T-helper 1 cell treated with Interleukin-12 subunit alpha and Interleukin-12 subunit beta and Interleukin-4 antibody, amounts not matched to agents 30 μg/mL and 1 μg/mL, for 36 hours (primary cell): ENCODE results near the gene IMPA2.
"Not testable (repeated sequence)": the region's sequence is repeated elsewhere in the genome, so short reads cannot be mapped to it uniquely, and the experiment has no call there.

Experiments used
- H3K27ac Mint-ChIP-seq: one replicate; pipeline ENCODE4 v1.8.0; 2021; ENCODE audit warnings: mild to moderate bottlenecking, mixed read lengths
- H3K27me3 Mint-ChIP-seq: one replicate; pipeline ENCODE4 v1.8.0; 2021; ENCODE audit warnings: low read depth, mixed read lengths
- H3K36me3 Mint-ChIP-seq: one replicate; pipeline ENCODE4 v1.8.0; 2021; ENCODE audit warnings: low read depth, mixed read lengths
- H3K4me1 Mint-ChIP-seq: one replicate; pipeline ENCODE4 v1.8.0; 2021; ENCODE audit warnings: low read depth, mixed read lengths
- H3K4me3 Mint-ChIP-seq: one replicate; pipeline ENCODE4 v1.8.0; 2021; ENCODE audit warnings: mild to moderate bottlenecking, moderate library complexity, mixed read lengths
- H3K9me3 Mint-ChIP-seq: one replicate; pipeline ENCODE4 v1.8.0; 2021; ENCODE audit warnings: mixed read lengths

The IMPA2 gene

DNA sequence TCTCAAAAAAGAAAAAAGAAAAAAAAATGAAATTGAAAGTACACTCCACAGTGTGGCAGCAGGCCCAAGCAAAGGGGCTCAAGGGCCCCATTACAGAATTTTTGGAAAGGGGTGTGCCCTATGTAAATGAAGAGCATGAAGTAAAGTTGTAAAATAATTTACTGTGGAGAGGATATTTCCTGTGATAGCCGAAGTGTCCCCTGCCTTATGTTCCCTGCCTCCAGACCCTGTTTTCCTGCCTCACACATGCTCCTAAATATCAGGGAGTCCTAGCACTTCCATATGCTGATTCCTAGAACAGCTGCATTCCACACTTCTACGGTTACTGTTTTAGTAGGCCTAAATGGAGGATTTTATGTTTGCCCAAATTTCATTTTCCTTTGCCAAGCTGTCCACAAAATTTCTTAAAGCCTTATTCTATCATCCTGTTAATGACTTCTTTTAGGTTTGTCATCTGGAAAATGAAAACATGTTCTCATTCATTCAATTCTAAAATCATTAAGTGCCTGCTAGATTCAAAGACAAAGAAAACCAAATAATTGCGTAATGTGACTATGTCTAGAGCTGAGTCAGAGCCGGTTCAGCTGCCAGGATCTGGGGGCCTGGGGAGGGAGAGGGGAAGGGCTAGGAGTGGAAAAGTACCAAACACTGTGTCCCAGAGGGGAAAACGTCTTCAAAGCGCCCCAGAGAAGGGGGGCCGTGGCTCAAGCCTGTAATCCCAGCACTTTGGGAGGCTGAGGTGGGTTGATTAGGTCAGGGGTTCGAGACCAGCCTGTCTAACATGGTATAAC is 25.9 kb upstream of the IMPA2 start:
- no peak overlapping the region for H3K27ac Mint-ChIP-seq
- H3K4me3 Mint-ChIP-seq, result no peak overlapping the region
- no peaks in the 10 kb centered on the region for H3K36me3 Mint-ChIP-seq

DNA sequence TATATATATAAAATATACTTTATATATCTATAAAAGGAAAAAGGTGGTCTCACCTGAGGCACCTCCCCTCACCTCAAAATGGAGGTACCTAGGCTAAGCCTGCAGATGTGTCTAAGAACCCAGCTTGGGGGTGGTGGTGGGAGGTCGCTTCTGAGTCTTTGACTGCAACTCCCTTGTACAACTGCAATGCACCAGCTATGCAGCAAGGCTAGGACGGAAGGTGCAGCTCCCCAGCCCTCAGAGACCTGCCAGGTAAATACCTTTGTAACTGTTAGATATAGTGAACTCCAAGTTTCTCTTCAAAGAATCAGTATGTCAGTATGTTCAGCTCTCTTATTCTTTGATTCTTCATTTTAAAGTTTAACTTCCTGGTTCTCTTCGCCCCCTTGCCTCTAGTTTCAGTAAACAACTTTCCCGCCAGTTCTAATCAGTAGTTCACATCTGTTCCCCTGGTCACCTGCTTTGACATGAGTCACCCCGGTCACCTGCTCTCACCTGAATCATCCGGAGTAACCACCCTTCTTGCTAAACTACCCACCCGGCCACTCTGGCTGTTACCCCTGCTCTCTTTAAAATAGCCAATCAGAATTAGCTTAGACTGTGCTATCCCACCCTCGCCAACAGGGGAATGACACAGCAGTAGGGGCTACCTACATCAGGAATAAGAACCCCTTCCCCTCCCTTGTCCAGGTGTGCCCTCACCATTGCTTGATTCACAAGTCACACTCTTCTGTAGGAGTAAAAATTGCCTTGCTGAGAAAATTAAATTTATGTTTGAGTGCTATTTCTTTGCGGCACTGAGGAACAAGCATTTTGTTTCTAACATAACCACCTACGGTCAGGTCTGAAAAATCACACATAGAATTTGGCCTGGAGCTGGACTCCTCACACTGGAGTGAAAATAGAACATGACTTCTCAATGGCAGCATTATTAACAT is 24.7 kb upstream of the IMPA2 start:
- Mint-ChIP-seq H3K36me3 (no peaks in the 10 kb centered on the region), H3K27ac (no peak overlapping the region), H3K4me1 (no peaks in the 10 kb centered on the region), H3K4me3 (no peak overlapping the region), H3K9me3 (peaks cover 15% of the 10 kb centered on the region), H3K27me3 (no peaks in the 10 kb centered on the region)

More for the DNA sequence above, 25.9 kb upstream of the IMPA2 start:
- no peaks in the 10 kb centered on the region for H3K27me3 Mint-ChIP-seq
- peaks cover 15% of the 10 kb centered on the region for H3K9me3 Mint-ChIP-seq
- no peaks in the 10 kb centered on the region for H3K4me1 Mint-ChIP-seq

DNA sequence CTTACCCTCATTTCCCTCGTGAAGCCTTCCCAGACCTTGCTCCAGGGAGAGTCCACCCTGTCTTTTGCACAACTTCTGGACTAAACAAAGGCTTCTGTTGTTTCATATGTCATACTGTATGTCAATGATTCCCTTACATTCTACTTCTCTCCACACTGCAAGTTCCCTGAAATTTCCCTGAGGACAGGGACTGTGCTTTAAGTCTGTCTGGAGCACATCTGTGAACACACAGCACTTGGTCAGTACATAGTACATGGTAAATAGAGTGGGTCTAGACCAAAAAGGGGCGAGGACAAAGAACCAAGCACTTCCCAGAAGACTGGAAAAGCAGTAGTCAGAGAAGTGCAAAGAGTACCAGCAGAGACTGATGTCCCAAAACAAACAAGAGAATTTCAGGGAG is 23.7 kb upstream of the IMPA2 start:
- no peaks in the 10 kb centered on the region for H3K4me1 Mint-ChIP-seq

GRCh38 chr18:11959651-11960050 is 21.7 kb upstream of the IMPA2 start:
- not testable (repeated sequence) for H3K4me1 Mint-ChIP-seq, H3K27ac Mint-ChIP-seq, H3K36me3 Mint-ChIP-seq, H3K27me3 Mint-ChIP-seq, H3K4me3 Mint-ChIP-seq
- H3K9me3 Mint-ChIP-seq, result peaks cover 15% of the 10 kb centered on the region

More for the DNA sequence above, 23.7 kb upstream of the IMPA2 start:
- peaks cover 15% of the 10 kb centered on the region for H3K9me3 Mint-ChIP-seq
- H3K36me3 Mint-ChIP-seq, result no peaks in the 10 kb centered on the region
- H3K4me3 Mint-ChIP-seq, result no peak overlapping the region
- H3K27me3 Mint-ChIP-seq, result peaks cover 2% of the 10 kb centered on the region
- no peak overlapping the region for H3K27ac Mint-ChIP-seq

DNA sequence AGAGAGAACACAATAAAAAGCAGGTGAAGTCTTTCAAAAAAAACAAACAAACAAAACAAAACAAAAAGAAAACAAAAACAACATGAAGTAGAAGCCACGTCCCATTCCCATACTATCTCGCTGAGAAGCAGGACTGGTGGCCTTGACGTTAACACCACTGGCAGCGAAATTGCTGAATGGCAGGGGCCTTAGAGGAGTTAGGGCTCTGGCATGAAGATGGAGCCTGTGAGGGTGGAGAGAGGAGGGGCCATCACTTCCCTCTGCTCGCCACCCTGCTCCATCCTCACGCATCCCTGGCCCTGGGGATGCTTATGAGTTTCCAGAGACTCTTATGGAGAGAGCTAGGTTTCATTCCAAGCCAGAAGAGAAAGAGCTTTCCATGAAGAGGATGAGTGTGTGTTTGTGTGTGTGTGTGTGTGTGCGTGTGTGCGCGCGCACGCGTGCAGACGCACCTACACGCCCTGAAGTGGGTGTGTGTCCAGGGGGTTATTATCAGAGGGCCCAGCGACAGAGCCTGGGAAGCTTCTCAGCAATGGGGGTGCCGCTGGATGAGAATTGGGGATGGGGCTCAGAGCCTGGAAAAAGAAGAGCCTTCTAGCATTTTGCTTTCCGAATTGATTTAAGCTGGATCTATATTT is 20.4 kb upstream of the IMPA2 start:
- H3K4me3 Mint-ChIP-seq, result no peak overlapping the region
- no peaks in the 10 kb centered on the region for H3K4me1 Mint-ChIP-seq
- no peak overlapping the region for H3K27ac Mint-ChIP-seq
- peaks cover 3% of the 10 kb centered on the region for H3K27me3 Mint-ChIP-seq
- peaks cover 15% of the 10 kb centered on the region for H3K9me3 Mint-ChIP-seq
- no peaks in the 10 kb centered on the region for H3K36me3 Mint-ChIP-seq

GRCh38 chr18:11962597-11962996 is 18.7 kb upstream of the IMPA2 start:
- no peaks in the 10 kb centered on the region for H3K4me1 Mint-ChIP-seq
- no peaks in the 10 kb centered on the region for H3K36me3 Mint-ChIP-seq
- peaks cover 3% of the 10 kb centered on the region for H3K27me3 Mint-ChIP-seq
- no peak overlapping the region for H3K4me3 Mint-ChIP-seq
- H3K27ac Mint-ChIP-seq, result no peak overlapping the region
- peaks cover 3% of the 10 kb centered on the region for H3K9me3 Mint-ChIP-seq

- Mint-ChIP-seq H3K9me3 (no peaks in the 10 kb centered on the region), H3K27ac (no peak overlapping the region), H3K4me3 (no peak overlapping the region), H3K27me3 (peaks cover 3% of the 10 kb centered on the region), H3K36me3 (no peaks in the 10 kb centered on the region), H3K4me1 (no peaks in the 10 kb centered on the region)
Observed at GRCh38 chr18:11963991-11964484, 17.3 kb upstream of the IMPA2 start.

- no peak overlapping the region for H3K4me3 Mint-ChIP-seq
- no peaks in the 10 kb centered on the region for H3K27me3 Mint-ChIP-seq
- no peaks in the 10 kb centered on the region for H3K36me3 Mint-ChIP-seq
- no peaks in the 10 kb centered on the region for H3K9me3 Mint-ChIP-seq
- no peak overlapping the region for H3K27ac Mint-ChIP-seq
- no peaks in the 10 kb centered on the region for H3K4me1 Mint-ChIP-seq
Observed at GRCh38 chr18:11969904-11970835, 11.1 kb upstream of the IMPA2 start.

DNA sequence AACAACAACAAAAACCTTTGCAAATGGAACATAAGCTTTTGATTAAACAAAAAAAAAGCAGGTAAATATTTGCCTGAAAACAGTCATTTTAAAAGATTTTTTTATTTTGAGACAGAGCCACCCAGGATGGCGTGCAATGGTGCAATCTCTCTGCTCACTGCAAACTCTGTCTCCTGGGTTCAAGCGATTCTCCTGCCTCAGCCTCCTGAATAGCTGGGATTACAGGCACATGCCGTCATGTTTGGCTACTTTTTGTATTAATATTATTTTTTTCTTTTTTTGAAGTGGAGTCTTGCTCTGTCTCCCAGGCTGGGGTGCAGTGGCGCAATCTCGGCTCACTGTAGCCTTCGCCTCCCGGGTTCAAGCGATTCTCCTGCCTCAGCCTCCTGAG is 10.5 kb upstream of the IMPA2 start:
- H3K4me3 Mint-ChIP-seq, H3K36me3 Mint-ChIP-seq, H3K27me3 Mint-ChIP-seq, H3K4me1 Mint-ChIP-seq, H3K9me3 Mint-ChIP-seq, H3K27ac Mint-ChIP-seq: not testable (repeated sequence)

DNA sequence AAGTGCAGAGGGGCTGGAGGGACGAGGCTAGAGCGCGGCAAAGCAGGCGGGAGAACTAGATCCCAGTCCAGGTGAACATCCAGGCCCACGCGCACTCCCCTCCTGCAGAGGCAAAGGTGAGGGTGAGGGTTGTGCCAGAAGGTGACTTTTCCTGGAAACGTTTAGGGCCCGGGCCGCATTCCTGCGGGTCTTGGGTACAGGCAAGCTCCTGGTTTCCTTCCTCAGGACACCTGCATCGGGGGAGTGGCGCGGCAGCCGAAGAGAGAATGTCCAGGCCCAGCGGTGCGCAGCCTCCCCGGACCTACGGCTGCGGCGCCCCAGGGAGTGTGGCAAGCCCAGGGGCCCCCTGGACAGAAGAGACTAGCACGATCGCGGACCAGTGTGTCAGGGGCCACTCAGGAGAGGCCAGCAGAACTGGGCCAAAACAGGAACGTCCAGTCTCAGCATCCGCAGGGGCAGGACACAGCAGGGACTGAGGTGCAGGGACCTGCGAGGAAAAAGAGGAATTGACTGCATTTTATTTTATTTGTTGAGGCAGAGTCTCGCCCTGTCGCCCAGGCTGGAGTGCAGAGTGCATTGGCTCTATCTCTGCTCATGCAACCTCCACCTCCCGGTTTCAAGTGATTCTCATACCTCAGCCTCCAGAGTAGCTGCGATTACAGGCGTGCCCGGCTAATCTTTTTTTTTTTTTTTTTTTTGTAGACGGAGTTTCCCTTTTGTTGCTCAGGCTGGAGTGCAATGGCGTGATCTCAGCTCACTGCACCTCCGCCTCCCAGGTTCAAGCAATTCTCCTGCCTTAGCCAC is 8.7 kb upstream of the IMPA2 start:
- no peak overlapping the region for H3K4me3 Mint-ChIP-seq
- H3K27ac Mint-ChIP-seq, result no peak overlapping the region
- no peaks in the 10 kb centered on the region for H3K4me1 Mint-ChIP-seq
- H3K27me3 Mint-ChIP-seq, result no peaks in the 10 kb centered on the region
- no peaks in the 10 kb centered on the region for H3K36me3 Mint-ChIP-seq
- H3K9me3 Mint-ChIP-seq, result no peaks in the 10 kb centered on the region

- H3K4me3 Mint-ChIP-seq, result no peak overlapping the region
- no peak overlapping the region for H3K27ac Mint-ChIP-seq
- H3K36me3 Mint-ChIP-seq, result no peaks in the 10 kb centered on the region
Observed at GRCh38 chr18:11974741-11975325, 6.5 kb upstream of the IMPA2 start.

GRCh38 chr18:11975723-11976122 is 5.6 kb upstream of the IMPA2 start:
- Mint-ChIP-seq H3K9me3 (no peaks in the 10 kb centered on the region), H3K4me1 (peaks cover 7% of the 10 kb centered on the region), H3K36me3 (no peaks in the 10 kb centered on the region), H3K27ac (no peak overlapping the region), H3K4me3 (no peak overlapping the region), H3K27me3 (peaks cover 9% of the 10 kb centered on the region)

More at GRCh38 chr18:11974741-11975325, 6.5 kb upstream of the IMPA2 start:
- peaks cover 6% of the 10 kb centered on the region for H3K27me3 Mint-ChIP-seq
- H3K4me1 Mint-ChIP-seq, result peaks cover 1% of the 10 kb centered on the region
- no peaks in the 10 kb centered on the region for H3K9me3 Mint-ChIP-seq
